Panc1 (cell line): ENCODE data around the gene AGO1.

Source experiments
- POLR2AphosphoS5 ChIP-seq: IDR thresholded peaks from 2 replicates; pipeline ENCODE4 v1.6.1; 2012; ENCODE audit warnings: mild to moderate bottlenecking, low read depth, low read length, moderate library complexity
- SIN3A ChIP-seq: IDR thresholded peaks from 2 replicates; pipeline ENCODE4 v1.6.1; 2012; ENCODE audit warnings: low read depth, mild to moderate bottlenecking, low read length, moderate library complexity, borderline replicate concordance; ENCODE audit not compliant: insufficient read depth
- TCF7L2 ChIP-seq: IDR thresholded peaks from 2 replicates; pipeline ENCODE4 v1.6.1; 2011; ENCODE audit warnings: mild to moderate bottlenecking, low read depth, low read length, inconsistent platforms
- TF ChIP-seq, protein P1 (sequence below): fragments of 450-650 bp; IDR thresholded peaks from 2 replicates; pipeline ENCODE4 v1.5.1; 2017; ENCODE audit warnings: mild to moderate bottlenecking
- TF ChIP-seq, protein P2 (sequence below), 2 experiments: IDR thresholded peaks; 2 replicates each; pipeline ENCODE4 v1.6.1; 2011 to 2012; ENCODE audit warnings: low read depth in 2 of 2, control low read depth in 1 of 2, low read length in 1 of 2, mild to moderate bottlenecking in 1 of 2, moderate library complexity in 1 of 2; ENCODE audit not compliant: insufficient read depth in 1 of 2

DNA sequence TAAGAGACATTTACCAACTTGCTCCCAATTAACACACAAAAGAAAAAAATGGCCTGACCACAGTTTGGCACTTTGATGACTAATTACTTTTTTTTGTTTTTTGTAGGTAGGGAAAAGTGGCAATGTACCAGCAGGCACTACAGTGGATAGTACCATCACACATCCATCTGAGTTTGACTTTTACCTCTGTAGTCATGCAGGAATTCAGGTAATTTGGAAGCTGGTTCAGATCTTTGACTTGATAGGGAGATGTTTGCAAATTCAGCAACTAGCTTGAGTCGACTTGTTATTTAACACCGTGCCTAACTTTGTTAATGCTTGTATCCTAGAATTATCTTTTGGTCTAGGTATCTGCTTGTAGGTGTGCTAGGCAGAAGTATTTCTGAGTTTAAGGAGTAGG lies 33.0 kb upstream of the AGO1 start:
- TF ChIP-seq POLR2AphosphoS5 (no peak), TCF7L2 (no peak), SIN3A (no peak)
- TF ChIP-seq, protein P1, sequence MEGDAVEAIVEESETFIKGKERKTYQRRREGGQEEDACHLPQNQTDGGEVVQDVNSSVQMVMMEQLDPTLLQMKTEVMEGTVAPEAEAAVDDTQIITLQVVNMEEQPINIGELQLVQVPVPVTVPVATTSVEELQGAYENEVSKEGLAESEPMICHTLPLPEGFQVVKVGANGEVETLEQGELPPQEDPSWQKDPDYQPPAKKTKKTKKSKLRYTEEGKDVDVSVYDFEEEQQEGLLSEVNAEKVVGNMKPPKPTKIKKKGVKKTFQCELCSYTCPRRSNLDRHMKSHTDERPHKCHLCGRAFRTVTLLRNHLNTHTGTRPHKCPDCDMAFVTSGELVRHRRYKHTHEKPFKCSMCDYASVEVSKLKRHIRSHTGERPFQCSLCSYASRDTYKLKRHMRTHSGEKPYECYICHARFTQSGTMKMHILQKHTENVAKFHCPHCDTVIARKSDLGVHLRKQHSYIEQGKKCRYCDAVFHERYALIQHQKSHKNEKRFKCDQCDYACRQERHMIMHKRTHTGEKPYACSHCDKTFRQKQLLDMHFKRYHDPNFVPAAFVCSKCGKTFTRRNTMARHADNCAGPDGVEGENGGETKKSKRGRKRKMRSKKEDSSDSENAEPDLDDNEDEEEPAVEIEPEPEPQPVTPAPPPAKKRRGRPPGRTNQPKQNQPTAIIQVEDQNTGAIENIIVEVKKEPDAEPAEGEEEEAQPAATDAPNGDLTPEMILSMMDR, result no peak
- TF ChIP-seq, protein P2, sequence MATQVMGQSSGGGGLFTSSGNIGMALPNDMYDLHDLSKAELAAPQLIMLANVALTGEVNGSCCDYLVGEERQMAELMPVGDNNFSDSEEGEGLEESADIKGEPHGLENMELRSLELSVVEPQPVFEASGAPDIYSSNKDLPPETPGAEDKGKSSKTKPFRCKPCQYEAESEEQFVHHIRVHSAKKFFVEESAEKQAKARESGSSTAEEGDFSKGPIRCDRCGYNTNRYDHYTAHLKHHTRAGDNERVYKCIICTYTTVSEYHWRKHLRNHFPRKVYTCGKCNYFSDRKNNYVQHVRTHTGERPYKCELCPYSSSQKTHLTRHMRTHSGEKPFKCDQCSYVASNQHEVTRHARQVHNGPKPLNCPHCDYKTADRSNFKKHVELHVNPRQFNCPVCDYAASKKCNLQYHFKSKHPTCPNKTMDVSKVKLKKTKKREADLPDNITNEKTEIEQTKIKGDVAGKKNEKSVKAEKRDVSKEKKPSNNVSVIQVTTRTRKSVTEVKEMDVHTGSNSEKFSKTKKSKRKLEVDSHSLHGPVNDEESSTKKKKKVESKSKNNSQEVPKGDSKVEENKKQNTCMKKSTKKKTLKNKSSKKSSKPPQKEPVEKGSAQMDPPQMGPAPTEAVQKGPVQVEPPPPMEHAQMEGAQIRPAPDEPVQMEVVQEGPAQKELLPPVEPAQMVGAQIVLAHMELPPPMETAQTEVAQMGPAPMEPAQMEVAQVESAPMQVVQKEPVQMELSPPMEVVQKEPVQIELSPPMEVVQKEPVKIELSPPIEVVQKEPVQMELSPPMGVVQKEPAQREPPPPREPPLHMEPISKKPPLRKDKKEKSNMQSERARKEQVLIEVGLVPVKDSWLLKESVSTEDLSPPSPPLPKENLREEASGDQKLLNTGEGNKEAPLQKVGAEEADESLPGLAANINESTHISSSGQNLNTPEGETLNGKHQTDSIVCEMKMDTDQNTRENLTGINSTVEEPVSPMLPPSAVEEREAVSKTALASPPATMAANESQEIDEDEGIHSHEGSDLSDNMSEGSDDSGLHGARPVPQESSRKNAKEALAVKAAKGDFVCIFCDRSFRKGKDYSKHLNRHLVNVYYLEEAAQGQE (IDR thresholded peaks at IDR 0.05; ENCODE audit: insufficient read depth in 1 of 2, low read depth in 2 of 2, low read length in 1 of 2), result no peak
